Stimulated activated CD4-positive, alpha-beta T cell treated with anti-CD3 and anti-CD28 coated beads, Interleukin-2, amount 100 ng/mL, for 48 hours (primary cell): ENCODE results near the gene MFAP2.
"Not testable (repeated sequence)": the region's sequence is repeated elsewhere in the genome, so short reads cannot be mapped to it uniquely, and the experiment has no call there.

Experiments used
- DNase-seq, 2 donors: peaks; one replicate each; pipeline ENCODE4 v3.0.0-alpha.2; 2020

MFAP2 gene

DNA sequence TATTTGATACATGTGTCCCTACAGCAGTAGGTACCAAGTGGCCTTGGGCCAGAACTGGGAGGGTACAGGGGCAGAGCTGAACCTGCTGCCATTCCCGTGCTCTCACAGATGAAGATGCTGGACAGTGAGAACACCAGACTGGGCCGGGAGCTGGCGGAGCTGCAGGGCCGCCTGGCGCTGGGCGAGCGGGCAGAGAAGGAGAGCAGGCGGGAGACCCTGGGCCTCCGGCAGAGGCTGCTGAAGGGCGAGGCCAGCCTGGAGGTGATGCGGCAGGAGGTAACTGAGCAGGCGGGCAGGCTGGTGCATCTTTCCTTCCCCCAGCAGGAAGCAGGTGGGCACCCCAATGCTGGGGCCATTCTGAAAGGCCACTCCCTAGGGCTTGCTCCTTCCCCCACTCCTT is 21.9 kb downstream of the MFAP2 start:
- no peak for DNase-seq

- no peak for DNase-seq
Measured at GRCh38 chr1:16957731-16958130, 22.7 kb downstream of the MFAP2 start.

- DNase-seq, result no peak
Measured at GRCh38 chr1:16956775-16957174, 23.6 kb downstream of the MFAP2 start.

DNA sequence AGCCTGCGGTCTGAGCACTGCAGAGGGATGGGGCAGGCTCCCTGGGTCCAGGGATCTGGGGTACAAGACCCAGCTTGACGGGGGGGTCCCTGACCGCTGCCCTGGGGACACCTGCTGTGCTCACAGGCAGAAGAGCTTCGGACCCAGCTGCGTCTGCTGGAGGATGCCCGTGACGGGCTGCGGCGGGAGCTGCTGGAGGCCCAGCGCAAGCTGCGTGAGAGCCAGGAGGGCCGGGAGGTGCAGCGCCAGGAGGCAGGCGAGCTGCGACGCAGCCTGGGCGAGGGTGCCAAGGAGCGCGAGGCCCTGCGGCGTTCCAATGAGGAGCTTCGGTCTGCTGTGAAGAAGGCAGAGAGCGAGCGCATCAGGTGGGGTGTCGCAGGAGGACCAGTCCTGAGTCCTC is 25.2 kb downstream of the MFAP2 start:
- DNase-seq, result no peak

DNA sequence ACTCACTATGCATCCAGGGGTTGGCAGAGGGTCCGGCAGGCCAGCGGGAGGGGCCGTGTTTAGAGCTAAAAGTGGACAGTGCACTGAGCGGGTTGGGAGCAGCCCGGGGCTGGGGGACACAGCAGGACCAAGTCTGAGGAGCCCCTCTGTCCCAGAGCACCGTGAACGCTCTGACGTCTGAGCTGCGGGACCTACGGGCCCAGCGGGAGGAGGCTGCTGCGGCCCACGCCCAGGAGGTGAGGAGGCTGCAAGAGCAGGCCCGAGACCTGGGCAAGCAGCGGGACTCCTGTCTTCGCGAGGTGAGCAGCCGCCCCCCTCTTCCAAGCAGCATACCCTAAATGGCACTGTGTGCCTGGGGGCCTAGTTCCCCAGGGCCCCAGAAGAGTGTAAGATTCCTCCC is 25.8 kb downstream of the MFAP2 start:
- no peak for DNase-seq

- DNase-seq, result not testable (repeated sequence)
Measured at GRCh38 chr1:16952376-16952775, 28.0 kb downstream of the MFAP2 start.

DNA sequence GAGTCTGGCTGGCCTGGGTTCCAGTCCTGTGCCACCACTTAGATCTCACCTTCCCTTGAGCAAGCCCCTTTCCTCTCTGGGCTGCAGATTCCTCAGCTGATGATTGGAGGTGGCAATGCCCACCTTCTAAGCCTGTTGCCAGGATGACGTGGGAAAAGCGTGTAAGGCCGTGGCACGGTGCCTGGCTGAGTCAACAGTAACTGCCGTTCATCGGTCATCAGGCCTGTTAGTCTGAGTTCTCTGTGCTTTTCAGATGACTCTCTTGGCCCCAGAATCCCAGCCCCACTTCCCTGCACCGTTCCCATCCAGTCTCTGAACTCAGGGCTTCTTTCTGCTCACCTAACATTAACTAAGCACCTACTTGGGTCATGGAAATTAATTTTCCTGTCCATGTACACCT is 31.4 kb downstream of the MFAP2 start:
- DNase-seq, result not testable (repeated sequence)

DNA sequence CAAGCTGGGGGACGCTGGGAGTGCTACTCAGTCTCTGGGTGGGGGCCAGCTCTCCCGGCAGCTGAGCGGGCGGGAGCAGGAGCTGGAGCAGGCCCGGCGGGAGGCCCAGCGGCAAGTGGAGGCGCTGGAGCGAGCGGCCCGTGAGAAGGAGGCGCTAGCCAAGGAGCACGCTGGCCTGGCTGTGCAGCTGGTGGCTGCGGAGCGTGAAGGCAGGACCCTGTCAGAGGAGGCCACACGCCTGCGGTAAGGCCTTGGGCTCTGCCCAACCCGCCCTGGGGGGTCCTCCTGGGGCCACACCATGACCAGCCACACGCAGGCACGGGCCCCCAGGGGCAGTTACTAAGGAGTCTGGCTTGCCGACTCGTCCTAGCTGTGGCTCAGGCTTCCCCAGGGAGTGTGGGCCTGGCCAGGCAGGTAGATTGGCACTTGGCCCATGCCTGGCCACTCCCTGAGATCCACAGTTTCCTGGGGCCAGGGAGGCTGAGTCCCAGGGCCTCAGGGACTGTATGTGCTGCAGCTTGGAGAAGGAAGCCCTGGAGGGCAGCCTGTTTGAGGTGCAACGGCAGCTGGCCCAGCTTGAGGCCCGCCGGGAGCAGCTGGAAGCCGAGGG is 32.0 kb downstream of the MFAP2 start:
- DNase-seq, result not testable (repeated sequence)

DNA sequence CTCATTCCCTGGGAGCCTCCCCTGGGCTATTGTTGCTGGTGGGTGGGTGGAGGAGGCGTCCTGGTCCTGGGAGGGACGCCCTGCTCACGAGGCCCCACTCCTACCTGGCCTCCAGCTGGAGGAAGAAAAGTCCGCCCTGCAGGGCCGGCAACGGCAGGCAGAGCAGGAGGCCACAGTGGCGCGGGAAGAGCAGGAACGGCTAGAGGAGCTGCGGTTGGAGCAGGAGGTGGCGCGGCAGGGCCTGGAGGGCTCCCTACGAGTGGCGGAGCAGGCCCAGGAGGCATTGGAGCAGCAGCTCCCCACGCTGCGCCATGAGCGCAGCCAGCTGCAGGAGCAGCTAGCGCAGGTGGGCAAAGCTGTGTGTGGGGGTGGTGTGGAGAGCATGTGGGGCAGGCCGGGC is 33.8 kb downstream of the MFAP2 start:
- DNase-seq, result no peak

DNA sequence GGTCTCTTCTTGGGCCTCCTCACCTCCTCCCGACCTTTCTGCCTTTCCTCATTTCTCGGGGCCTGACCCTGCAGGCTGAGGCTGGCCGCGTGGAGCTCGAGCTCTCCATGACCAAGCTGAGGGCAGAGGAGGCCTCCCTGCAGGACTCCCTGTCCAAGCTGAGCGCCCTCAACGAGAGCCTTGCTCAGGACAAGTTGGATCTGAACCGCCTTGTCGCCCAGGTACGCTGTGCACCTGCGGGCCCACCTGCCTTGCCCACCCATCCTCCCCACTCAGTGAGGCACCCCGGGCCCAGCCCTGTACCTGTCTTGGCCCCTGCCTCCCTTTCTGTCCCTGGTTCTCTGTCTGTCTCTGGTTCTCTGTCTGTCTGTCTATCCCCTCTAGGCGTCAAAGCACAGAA is 34.2 kb downstream of the MFAP2 start:
- DNase-seq, result not testable (repeated sequence)

DNA sequence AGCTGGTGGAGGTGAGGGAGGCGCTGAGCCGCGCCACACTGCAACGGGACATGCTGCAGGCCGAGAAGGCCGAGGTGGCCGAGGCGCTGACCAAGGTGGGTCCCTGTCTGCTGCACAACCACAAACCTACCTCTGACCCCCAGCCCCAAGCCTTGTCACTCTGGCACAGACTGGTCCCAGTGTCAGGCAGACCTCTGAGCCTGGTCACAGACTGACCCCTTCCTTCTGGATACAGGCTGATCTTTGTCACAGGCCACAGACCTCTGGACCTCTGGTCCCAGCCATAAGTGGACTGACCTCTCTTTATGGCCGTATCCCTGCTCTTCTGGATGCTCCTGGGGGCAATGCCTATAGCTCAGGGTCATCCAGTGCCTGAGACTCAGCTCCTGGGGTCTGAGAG is 34.9 kb downstream of the MFAP2 start:
- not testable (repeated sequence) for DNase-seq

GRCh38 chr1:16944038-16944437 is 36.4 kb downstream of the MFAP2 start:
- DNase-seq, result no peak

GRCh38 chr1:16939386-16940180 is 40.8 kb downstream of the MFAP2 start:
- not testable (repeated sequence) for DNase-seq

GRCh38 chr1:16938351-16939321 is 41.8 kb downstream of the MFAP2 start:
- DNase-seq, result no peak

- not testable (repeated sequence) for DNase-seq
Measured at GRCh38 chr1:16936580-16936979, 43.8 kb downstream of the MFAP2 start.

- DNase-seq, result not testable (repeated sequence)
Measured at GRCh38 chr1:16933945-16934344, 46.5 kb downstream of the MFAP2 start.

DNA sequence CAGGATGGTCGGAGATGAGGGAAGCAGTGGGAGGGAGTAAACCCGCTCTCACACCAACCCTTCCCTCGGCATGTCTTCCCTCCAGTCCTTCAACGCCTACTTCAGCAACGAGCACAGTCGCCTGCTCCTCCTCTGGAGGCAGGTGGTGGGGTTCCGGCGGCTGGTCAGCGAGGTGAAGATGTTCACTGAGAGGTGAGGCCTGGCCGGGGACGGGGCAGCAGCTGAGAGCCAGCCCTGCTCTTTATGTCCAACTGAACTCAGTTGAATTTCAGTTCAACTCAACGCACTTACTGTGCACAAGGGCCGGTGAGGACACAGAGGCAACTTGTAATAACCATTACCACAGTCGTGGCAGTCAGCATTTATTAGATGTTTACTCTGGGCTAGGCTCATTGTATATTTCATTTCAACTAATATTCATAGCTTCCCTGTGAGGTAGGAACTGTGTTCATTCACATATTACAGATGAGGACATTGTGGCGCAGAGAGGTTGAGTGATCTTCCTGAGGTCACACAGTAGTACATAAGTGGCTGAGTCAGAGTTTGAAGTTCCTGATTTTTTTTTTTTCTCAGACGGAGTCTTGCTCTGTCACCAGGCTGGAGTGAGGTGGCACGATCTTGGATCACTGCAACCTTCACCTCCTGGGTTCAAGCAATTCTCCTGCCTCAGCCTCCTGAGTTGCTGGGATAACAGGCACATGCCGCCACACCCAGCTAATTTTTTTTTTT is 49.0 kb downstream of the MFAP2 start:
- DNase-seq, result not testable (repeated sequence)

GRCh38 chr1:16929146-16930041 is 51.0 kb downstream of the MFAP2 start:
- not testable (repeated sequence) for DNase-seq

- DNase-seq, result no peak
Measured at GRCh38 chr1:16927711-16928485, 52.5 kb downstream of the MFAP2 start.

DNA sequence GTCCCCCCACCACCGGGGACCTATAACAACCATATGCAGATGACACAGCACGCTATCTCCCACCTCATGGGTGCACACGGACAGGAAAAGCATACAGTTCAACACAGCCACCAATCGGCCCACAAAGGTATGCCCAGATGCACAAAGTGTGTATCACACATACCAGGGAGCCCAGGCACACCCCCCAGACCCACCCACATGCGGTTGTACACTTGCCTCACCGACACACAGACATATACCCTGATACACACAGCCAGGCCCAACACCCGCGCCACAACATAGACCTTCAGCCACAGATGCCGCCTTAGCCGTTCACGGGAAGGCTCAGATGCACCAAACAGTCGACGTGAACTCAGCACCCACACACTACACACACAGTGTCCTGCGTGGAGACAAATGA is 53.2 kb downstream of the MFAP2 start:
- DNase-seq, result no peak
